Sigmoid colon (tissue), 7 donors: Measurements from ENCODE around the gene SYT17. TPM values are rescaled to one million over a fixed set of nuclear protein-coding genes. Genes with fewer than 3 reads are reported as not detected.

Experiments used
- DNase-seq: peaks from one replicate; pipeline ENCODE4 v3.0.0-alpha.2; 2019
- H3K27ac ChIP-seq, 4 donors: fragments of 200-600 bp; sonication (generic); one replicate each; pipeline ENCODE4 v1.5.1; 2016 to 2019; ENCODE audit warnings: mild to moderate bottlenecking in 1 of 4
- H3K27me3 ChIP-seq, 3 donors: fragments of 200-600 bp; sonication (generic); one replicate each; pipeline ENCODE4 v1.5.1; 2019; ENCODE audit warnings: mild to moderate bottlenecking in 1 of 3
- H3K36me3 ChIP-seq, 4 donors: fragments of 200-600 bp; sonication (generic); one replicate each; pipeline ENCODE4 v1.5.1; 2016 to 2019
- H3K4me1 ChIP-seq, 4 donors: fragments of 200-600 bp; sonication (generic); one replicate each; pipeline ENCODE4 v1.5.1; 2017 to 2019
- H3K4me3 ChIP-seq, 4 donors: fragments of 200-600 bp; sonication (generic); one replicate each; pipeline ENCODE4 v1.5.1; 2017 to 2019; ENCODE audit warnings: mild to moderate bottlenecking in 2 of 4, moderate library complexity in 1 of 4
- H3K9me3 ChIP-seq, 4 donors: fragments of 200-600 bp in 3 of 4; sonication (generic) in 3 of 4; one replicate each; pipeline versions ENCODE4 v1.5.1 to v1.6.1; 2013 to 2019
- CTCF ChIP-seq, 4 experiments: fragments of 450-650 bp in 3 of 4; fragments of 200-600 bp in 1 of 4; IDR thresholded peaks; one replicate each; pipeline ENCODE4 v1.5.1; 2016 to 2019; ENCODE audit warnings: antibody characterized with exemption in 4 of 4, mild to moderate bottlenecking in 3 of 4, moderate library complexity in 2 of 4
- EP300 ChIP-seq, 4 donors: sonication (generic); formaldehyde crosslinking; IDR thresholded peaks; one replicate each; pipeline ENCODE4 v1.6.1; 2017; ENCODE audit warnings: antibody characterized with exemption in 4 of 4
- POLR2A ChIP-seq, 2 donors: fragments of 450-650 bp; IDR thresholded peaks; one replicate each; pipeline ENCODE4 v1.6.1; 2016; ENCODE audit warnings: antibody characterized with exemption in 2 of 2, mild to moderate bottlenecking in 2 of 2, moderate library complexity in 2 of 2
- POLR2AphosphoS5 ChIP-seq, 4 donors: sonication (generic); formaldehyde crosslinking; IDR thresholded peaks; one replicate each; pipeline ENCODE4 v1.6.1; 2017; ENCODE audit warnings: antibody characterized with exemption in 4 of 4
- WGBS, 2 donors: extraction: QIAGEN DNeasy Blood & Tissue Kit; methylation state at CpG; one replicate each; pipeline ENCODE4 v1.1.7; 2013; 5-methylcytosine and 5-hydroxymethylcytosine counted together
- intact Hi-C: fragments of 100-400 bp; cut with DNase I; formaldehyde crosslinking; loops from one replicate; pipeline ENCODE4 v1.15.1; 2023
- polyA plus RNA-seq, 3 donors: library from polyadenylated mRNA; stranded (reverse); fragments of 200-250 nt; gene quantifications; one replicate each; pipeline ENCODE4 v1.2.3, GENCODE V29; 2013
- total RNA-seq, 4 donors: library from RNA; depleted of rRNA; stranded (reverse); fragments of >200 nt; gene quantifications; one replicate each; pipeline ENCODE4 v1.1.0, GENCODE V29; 2016
- donor health status: healthy with polysubstance abuse.
- donor health status: Bipolar disorder and iron deficiency.
- donor health status: healthy.

Gene SYT17
- total and polyA plus RNA-seq, 7 donors, result 0.68 to 7.6 (median 2.2) TPM

- WGBS, 2 donors, result 89 to 95% methylated on average over 4 of the region's 4 CpGs
- DNase-seq, result no peak
- no peaks in the 10 kb centered on the region for H3K36me3 ChIP-seq
- H3K9me3 ChIP-seq, result peaks cover 0 to 7% (median 1%) of the 10 kb centered on the region in 4 donors
- no peaks in the 10 kb centered on the region for H3K27me3 ChIP-seq
- H3K27ac ChIP-seq, result no peak overlapping the region
- no peak overlapping the region for H3K4me3 ChIP-seq
- intact Hi-C loops, result no loop called here
- TF ChIP-seq POLR2A (IDR thresholded peaks at IDR 0.05) (no peak), POLR2AphosphoS5 (IDR thresholded peaks at IDR 0.05) (no peak), EP300 (IDR thresholded peaks at IDR 0.05) (no peak), CTCF (IDR thresholded peaks at IDR 0.05) (no peak)
- no peaks in the 10 kb centered on the region for H3K4me1 ChIP-seq
Observed at GRCh38 chr16:19238406-19238805, 70.4 kb downstream of the SYT17 start.

- Histone ChIP-seq H3K9me3 (peaks cover 0 to 7% (median 1%) of the 10 kb centered on the region in 4 donors), H3K4me3 (no peak overlapping the region), H3K36me3 (no peaks in the 10 kb centered on the region), H3K27ac (peak overlapping the region in 1 of 4 donors; percentile 8), H3K4me1 (no peaks in the 10 kb centered on the region), H3K27me3 (no peaks in the 10 kb centered on the region)
- 92 to 95% methylated on average over 13 of the region's 13 CpGs for WGBS, 2 donors
- intact Hi-C loops, result no loop called here
- no peak for TF ChIP-seq POLR2A (IDR thresholded peaks at IDR 0.05)
- TF ChIP-seq EP300 (IDR thresholded peaks at IDR 0.05), result no peak
- TF ChIP-seq CTCF (IDR thresholded peaks at IDR 0.05), result no peak
- no peak for TF ChIP-seq POLR2AphosphoS5 (IDR thresholded peaks at IDR 0.05)
- no peak for DNase-seq
Observed at GRCh38 chr16:19239511-19240155, 71.6 kb downstream of the SYT17 start.

GRCh38 chr16:19240494-19240893, 72.5 kb downstream of the SYT17 start:
- Histone ChIP-seq H3K27me3 (no peaks in the 10 kb centered on the region), H3K9me3 (peaks cover 0 to 3% (median 1%) of the 10 kb centered on the region in 4 donors), H3K27ac (no peak overlapping the region), H3K4me3 (no peak overlapping the region), H3K4me1 (no peaks in the 10 kb centered on the region), H3K36me3 (no peaks in the 10 kb centered on the region)
- intact Hi-C loops, result no loop called here
- TF ChIP-seq EP300 (IDR thresholded peaks at IDR 0.05) (no peak), POLR2A (IDR thresholded peaks at IDR 0.05) (no peak), POLR2AphosphoS5 (IDR thresholded peaks at IDR 0.05) (no peak), CTCF (IDR thresholded peaks at IDR 0.05) (no peak)
- WGBS, 2 donors, result 96 to 97% methylated on average over 7 of the region's 7 CpGs
- no peak for DNase-seq

- no peaks in the 10 kb centered on the region for H3K4me1 ChIP-seq
- no peaks in the 10 kb centered on the region for H3K36me3 ChIP-seq
- TF ChIP-seq POLR2A (IDR thresholded peaks at IDR 0.05) (no peak), CTCF (IDR thresholded peaks at IDR 0.05) (no peak), POLR2AphosphoS5 (IDR thresholded peaks at IDR 0.05) (no peak), EP300 (IDR thresholded peaks at IDR 0.05) (no peak)
- H3K9me3 ChIP-seq, result peaks cover 0 to 3% (median 0%) of the 10 kb centered on the region in 4 donors
- no peak overlapping the region for H3K4me3 ChIP-seq
- intact Hi-C loops, result no loop called here
- no peak for DNase-seq
- no peaks in the 10 kb centered on the region for H3K27me3 ChIP-seq
- no peak overlapping the region for H3K27ac ChIP-seq
- WGBS, 2 donors, result 93 to 95% methylated on average over 11 of the region's 11 CpGs
Observed at GRCh38 chr16:19241512-19241911, 73.5 kb downstream of the SYT17 start.

- Histone ChIP-seq H3K9me3 (no peaks in the 10 kb centered on the region), H3K27me3 (no peaks in the 10 kb centered on the region), H3K4me1 (no peaks in the 10 kb centered on the region), H3K27ac (no peak overlapping the region), H3K4me3 (no peak overlapping the region), H3K36me3 (no peaks in the 10 kb centered on the region)
- 55 to 69% methylated on average over 1 of the region's 1 CpG for WGBS, 2 donors
- no peak for TF ChIP-seq EP300 (IDR thresholded peaks at IDR 0.05)
- no peak for TF ChIP-seq CTCF (IDR thresholded peaks at IDR 0.05)
- TF ChIP-seq POLR2A (IDR thresholded peaks at IDR 0.05), result no peak
- intact Hi-C loops, result no loop called here
- no peak for DNase-seq
Observed at GRCh38 chr16:19242186-19242585, 74.1 kb downstream of the SYT17 start.
